NCI-H187 (cell line): Measurements from ENCODE around the gene PRKN.
"Not testable (repeated sequence)": the region's sequence is repeated elsewhere in the genome, so short reads cannot be mapped to it uniquely, and the experiment has no call there.

Experiments used
- DNase-seq, 2 experiments: peaks; one replicate each; lab custom pipeline; 2025; lab: John Stamatoyannopoulos, UW

The PRKN gene

DNA sequence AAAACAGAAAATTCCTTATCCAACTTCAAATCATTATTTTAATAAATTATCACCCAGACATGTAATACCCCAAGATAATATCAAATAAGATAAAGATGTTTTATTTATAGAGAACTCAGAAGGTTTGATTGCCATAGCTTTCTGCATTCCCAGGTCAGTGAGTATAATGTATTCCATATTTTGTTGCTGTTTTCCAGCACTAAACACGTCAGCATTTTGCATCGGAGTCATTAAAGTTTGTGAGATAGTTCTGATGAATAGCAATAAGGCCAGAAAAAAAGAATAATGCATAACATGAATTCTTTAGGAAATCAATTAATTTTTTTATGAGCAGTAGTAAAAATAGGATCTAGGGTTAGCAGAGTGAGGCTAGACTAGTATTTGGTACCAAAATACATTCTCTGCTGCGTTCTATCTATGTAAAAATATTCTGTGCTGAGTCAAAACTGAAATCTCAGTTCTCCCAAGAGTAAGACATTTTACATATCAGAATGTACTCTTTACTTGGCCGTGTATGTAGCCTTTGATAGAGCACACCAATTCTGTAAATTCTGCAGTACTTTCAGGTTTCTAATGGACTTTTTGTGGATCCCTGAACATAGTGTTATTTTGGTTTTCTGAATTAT lies 1183.8 kb downstream of the PRKN start:
- no peak for DNase-seq

DNA sequence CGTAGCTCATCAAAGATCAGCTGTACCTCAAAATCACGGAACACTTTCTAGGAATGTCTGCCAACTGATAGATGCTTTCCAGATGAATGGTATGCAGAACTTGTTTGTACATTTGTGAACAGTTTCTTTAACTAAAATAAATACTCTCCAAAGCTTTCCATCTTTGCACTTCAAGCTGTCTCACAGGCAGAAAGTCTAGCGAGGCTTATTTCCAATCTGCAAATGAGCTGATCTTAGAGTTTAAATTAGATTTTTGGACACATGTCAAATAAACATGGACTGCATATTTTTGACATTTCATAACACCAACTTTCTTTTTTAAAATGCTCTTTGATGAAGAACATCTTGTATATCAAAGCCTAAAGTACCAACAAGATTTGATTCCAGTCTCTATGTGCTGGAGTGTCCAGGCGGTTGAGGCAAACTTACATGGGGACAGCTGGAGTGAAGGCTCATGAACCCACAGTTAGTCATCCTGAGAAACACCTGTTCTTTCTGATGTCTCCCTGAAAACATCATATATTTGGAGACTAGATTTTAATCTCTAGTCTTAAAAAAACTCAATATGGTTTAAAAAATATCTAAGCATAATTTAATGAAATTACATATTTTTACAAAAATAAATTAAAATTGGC lies 1185.1 kb downstream of the PRKN start:
- DNase-seq = no peak

DNA sequence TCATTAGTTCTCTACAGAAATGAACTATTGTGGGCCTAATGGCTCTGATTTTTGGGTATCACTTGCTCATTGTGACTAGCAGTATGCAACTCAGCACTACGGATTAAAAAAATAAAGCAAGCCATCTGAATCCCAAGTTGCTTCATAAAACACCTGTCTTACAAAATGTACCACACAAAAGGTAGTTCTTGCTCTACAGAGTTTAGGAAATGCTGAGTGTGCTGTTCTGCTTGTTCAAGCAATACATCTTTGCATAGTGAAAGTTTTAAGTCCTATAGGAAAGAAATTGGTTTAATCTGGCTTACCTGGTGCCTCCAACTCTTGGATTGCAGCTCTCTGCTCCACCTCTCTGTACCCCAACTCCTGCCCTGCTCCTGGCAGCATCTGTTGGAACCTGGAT lies 1187.0 kb downstream of the PRKN start:
- DNase-seq = no peak

DNA sequence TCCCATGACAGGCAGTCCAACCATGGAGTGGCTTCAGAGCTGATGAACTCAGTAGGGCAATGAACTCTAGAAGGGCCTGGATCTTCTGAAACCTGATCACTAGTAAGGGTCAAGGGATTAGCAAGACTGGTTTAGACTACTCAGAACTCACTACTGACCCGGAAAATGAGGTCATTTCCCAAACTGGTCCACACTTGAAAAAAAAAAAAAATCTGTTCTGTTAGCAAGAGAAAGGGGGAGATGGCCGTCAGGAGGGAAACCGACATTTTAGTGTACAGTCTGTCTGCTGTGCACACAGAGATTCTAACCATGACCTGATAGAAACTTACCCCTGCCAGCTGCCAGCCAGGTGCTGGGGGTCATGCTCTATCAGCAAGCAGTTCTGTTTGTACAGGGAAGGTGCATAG lies 1191.3 kb downstream of the PRKN start:
- DNase-seq = no peak

DNA sequence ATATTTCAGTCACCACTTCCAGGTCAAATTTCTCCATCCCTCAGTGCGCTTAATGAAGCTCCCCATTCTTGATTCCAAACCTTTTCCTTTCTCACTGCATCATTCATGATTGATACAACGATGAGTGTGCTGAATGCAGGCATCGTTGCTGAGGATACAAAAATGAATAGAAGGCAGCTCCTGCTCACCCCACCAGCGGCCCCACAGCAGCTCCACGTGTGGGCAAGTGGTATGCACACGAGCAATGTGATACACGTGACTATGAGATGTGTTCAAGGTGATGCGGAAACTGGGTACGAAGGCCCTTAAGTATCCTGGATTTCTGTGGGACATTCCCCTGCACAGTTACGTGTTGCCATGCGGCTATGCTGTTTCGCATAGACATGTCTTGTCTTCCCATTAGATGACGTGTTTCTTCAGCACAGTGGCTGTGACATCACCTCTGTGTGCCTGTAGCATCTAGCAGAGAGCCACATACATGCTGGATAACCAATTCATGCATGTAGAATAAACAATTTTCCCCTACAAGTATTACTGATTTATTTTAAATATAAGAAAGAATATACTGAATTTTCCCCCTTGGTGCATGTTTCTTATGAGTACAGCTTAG lies 1193.2 kb downstream of the PRKN start:
- DNase-seq = no peak

DNA sequence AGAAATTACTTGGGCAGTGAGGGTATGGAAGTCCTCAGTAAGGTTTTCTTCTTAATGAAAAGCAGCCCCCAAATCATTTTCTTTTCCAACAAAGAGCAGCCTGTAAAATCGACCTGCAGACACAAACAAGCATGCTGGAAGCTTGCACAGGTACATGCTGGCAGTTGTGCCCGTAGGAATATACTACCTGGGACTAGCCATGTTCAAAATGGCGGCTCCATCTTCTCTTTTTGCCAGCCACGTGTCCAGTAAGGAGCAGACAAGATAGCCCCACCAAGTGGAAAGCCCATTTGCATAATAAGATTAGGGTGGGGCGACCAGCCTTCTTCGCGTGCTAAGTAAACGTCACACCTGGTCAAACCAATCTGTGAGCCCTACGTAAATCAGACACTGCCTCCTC lies 1194.3 kb downstream of the PRKN start:
- DNase-seq = no peak

DNA sequence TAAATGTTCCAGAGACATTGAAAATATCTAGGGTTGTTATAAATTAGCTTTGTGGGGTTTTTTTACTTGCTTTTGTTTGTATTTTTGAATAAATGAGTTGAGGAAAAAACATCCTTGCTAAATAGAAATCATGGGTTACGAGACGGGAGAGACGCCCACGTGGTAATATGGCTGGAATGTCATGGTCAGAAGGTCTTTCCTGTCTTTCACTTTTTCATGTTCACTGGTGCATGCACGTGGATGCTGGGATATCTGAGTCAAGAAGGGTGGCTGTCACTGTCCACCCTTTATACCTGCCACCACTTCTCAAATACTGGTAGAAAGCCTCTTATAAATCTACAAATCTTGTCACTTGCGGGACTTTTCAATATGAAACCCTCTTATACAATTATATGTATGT lies 1195.0 kb downstream of the PRKN start:
- DNase-seq = no peak

DNA sequence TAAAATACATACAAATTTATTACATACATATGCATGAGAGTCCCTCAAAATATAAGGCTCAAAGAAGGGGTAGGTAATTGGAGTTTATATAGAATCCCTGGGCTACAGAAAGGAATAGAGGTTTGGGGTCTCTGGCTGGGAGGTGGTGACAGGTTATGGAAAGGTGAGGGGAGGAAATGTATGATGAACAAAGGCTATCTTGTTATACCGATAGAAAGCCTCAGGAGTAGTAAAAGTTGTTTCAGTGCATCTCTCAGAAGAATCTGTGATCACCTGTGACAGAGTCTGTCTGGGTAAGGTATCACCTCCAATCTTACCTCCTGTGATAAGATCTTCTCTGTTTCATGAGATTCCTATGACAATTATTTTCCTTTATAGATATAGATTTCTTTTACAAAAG lies 1200.8 kb downstream of the PRKN start:
- DNase-seq = no peak

DNA sequence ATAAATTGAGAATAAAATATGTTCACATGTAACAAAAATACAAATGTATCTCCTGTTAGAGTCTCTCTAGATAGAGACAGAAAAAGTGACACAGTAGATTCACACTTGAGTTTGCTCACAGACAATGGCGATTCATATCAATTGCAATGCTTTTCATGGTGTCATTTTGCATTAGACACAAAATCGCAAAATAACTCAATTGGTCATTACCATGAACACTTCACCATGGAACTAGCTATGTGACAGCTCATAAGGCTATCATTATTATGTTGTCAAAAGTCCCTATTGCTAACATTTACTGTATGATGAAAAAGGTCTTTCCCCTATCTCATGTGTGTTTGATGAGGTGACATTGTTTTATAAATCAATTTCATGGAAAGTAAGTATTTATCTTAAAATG lies 1204.2 kb downstream of the PRKN start:
- DNase-seq = no peak

DNA sequence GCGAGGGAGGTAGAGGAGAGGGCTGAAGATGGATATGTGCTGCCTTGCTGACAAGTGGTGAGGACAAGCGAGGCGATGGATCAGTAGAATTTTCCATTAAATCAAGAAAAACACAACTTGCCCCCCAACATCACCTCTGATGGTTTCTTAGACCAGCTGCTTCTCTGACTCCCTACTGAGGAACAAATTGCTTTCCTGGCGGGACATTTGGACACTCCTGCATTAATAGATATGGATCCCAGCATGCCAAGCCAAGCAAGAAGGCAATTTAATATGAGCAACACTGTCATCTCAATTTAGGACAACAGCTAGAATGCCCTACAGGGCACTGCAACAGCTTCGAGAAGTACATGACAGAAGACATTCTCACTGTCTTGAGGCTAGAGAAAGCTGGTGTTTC lies 1205.3 kb downstream of the PRKN start:
- DNase-seq = no peak

DNA sequence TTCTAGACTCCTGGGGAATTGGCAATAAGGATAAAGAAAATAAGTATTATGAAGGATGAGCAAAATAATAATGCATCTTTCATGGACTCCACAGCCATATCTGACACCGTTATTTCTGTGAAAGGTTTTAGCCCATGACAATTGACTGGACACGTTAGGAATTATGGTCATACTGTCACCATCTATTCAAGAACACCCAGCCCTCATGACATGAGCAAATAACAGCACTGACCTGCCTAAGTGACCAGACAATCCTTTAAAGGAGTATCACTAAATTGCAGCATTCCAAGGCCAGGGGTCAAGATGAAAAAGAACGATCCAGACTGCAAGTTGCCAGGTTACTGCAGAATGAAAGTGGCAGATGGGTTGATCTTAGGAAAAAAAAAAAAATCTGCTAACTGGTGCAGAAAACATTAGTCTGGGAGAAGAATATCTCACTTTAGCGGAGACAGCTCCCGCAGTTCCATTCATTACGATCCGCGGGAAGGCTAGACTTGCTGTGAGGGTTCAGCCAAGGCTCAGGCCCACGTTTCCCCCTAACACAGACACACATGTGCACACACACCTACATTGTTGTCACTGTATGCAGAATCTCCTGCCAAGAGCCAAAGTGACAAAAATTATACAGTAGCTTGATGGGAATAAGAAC lies 1216.0 kb downstream of the PRKN start:
- no peak for DNase-seq

DNA sequence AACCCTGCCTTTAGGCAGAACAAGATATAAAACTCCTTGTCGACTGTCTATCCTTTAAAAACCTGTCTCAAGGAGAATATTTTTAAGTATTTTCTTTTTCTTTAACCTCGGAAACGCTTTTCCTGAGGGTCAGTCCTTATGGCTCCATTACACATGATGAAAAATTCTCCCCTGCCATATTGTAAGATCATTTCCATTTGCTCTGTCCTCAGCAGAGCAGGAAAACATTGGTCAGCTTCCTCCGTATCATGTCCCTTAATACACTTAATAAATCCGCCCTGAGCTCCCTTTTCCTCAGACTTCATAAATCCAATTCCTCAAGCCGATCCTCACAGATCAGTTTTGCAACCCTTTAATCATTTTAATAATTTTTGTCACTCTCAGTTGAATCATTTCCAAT lies 1219.2 kb downstream of the PRKN start:
- DNase-seq = no peak

DNA sequence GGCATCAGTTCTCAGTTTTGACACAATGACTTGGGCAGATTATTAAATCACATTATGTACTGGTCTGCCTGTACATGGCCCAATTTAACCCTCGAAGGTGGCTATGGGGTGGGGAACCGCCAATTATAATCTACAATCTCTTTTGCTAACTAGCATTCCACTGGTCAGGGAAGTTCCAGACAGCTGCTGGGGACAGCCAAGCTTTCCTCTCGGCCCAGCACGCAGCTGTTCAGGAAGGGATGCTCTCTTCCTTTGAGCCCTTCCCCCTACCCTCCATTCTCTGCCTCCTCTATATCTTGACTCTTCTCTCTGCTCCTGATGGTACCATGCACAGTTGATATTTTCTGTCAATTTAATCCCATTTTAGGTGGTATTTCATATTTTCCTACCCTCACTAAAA lies 1220.2 kb downstream of the PRKN start:
- no peak for DNase-seq

DNA sequence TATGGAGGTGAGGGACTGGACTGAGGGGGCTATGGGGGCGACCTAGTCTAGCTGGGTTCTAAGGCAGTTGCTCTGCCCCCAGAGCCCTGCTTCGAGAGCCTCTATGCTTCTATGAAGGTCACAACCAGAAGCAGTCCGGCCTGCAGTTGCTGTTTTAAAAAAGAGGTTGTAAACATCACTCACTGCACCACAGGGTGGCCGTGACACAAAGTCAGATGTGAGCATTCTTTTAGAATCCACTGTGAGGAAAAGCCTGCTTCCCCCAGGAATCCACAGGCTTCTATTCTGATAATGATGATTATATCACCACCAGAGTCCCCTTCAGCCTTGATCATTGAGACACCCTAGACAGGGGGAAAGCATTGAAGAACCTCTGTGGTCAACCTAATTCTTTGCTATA lies 1224.0 kb downstream of the PRKN start:
- DNase-seq = no peak

DNA sequence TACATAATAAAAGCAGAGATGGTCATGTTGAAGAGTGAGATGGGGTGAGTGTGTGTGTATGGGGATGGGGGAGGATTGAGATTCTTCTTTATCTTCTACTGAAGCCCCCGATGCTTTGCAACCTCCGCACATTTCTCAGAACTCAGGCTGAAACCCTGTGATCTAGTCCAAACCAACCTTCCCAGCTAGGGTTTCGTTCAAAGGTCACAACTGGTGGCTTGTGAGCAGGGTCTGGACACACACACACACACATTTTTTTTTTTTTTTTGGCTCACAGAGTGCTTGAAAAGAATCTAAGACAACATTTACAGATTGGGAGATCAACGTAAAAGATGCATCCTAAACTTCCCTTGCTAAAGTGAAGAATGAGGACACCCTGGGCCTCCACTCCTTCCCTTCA lies 1228.7 kb downstream of the PRKN start:
- DNase-seq = no peak

DNA sequence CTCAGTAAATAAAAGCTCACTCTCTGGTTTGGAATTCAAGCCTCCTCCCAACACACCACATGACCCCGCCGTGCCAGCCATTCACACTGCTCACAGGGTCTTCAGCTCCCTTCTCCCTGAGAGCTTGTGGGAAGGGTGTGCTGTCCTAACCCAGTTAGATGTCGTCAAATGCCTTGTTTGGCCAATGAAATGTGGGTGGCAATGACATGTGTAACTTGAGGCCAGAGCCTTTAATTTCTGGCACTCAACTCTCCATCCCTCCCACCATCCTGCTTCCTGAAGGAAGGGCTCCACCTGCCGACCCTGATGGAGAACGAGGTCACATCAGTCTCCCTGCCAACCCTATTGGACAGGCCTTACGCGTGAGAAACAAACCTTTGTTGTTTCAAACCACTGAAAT lies 1229.2 kb downstream of the PRKN start:
- DNase-seq = no peak

DNA sequence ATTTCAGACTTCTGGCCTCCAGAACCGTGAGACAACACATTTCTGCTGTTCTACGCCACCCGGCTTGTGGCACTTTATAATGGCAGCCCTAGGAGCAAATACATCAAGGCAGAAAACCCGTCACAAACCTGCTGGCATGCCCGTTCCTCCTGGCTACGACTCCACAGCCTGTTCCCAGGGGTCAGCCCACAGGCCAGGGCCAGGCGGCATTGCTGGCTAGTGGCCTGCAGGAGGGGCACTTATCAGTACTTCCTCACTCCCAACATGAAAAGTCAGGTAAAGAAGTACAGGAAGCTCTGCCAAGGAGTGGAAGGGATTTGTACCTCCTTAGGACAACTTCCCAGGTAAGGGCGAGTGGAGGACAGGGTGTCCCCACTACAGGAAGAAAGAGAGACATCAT lies 1230.6 kb downstream of the PRKN start:
- no peak for DNase-seq

DNA sequence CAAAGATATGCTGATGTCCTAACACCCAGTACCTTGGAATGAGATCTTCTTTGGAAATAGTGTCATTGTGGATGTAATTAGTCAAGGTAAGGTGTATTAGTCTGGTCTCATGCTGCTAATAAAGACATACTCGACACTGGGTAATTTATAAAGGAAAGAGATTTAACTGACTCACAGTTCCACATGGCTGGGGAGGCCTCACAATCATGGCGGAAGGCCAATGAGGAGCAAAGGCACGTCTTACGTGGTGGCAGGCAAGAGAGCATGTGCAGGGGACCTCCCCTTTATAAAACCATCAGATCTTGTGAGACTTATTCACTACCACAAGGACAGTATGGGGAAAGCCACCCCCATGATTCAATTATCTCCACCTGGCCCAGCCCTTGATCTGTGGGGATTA lies 1231.3 kb downstream of the PRKN start:
- DNase-seq = not testable (repeated sequence)

DNA sequence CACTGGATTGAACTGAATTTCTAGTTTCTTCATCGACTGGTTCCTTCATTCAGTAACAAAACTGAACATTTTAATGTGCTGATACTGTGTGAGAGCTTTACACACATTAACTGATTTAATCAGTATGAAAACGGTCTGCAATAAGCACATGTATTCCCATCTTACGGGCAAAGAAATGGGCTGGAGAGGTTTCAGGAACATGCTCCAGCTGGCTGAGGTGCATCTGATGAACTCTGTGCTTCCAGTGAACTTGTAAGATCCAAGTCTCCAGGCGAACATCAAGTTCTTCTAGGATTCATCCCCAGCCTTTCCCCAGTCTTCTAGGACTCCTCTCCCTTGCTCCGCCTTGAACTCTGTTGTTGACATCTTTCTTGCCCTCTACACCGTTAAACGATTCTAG lies 1233.0 kb downstream of the PRKN start:
- DNase-seq = no peak

DNA sequence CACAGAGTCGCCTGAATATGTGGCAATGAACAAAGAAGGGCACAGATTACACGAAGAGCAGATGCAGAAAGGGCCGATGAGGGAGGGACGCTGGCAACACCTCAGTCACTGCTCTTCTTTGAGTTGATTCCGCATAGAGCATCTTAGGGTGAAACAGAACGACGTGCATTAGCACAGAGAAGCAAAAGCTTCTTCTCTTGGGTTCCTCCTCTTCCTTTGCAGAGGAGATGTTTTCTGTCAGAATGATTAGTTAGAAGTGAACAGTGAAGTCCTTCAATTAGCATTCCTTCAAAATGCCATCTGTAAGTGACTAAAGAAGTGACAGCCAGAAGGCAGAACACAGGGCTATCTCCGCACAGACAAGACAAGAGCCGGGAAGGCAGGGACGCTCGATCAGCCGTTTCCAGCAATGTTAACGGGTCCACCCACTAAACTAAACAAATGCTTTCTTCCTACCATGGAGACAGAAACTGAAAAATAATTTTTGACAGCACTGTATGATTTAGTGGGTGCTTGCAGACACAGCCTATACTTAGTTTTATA lies 1233.9 kb downstream of the PRKN start:
- DNase-seq = no peak

DNA sequence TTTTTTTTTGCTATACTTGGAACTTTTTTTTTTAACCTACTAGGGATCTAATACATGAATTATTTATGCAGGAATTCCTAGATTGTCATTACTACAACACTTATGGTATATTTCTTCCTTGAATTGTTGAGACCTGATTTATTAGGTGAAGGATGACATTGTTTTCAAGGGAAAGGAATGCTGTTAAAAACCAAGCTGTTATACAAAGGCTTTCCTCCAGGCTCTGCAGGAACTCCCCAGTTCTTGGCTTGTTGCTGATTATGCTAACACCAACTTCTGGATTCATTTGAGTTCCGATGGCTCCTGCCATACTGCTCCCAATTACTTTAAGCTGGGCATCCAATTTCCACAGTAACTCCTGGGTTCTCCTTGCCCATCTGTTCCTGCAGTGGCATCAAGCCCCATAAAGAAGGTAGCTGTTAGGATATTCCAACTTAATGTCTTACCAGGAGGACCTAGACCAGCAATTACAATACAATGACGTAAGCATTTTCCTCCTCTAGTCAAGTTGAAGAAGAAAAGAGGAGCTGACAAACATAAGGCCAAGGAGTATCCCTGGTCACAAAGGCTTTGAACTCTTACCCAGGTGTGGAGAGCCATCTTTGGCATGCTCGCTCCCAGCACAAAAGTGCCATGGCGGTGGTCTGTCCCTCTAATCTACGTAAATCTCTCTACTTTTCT lies 1237.8 kb downstream of the PRKN start:
- DNase-seq = no peak

DNA sequence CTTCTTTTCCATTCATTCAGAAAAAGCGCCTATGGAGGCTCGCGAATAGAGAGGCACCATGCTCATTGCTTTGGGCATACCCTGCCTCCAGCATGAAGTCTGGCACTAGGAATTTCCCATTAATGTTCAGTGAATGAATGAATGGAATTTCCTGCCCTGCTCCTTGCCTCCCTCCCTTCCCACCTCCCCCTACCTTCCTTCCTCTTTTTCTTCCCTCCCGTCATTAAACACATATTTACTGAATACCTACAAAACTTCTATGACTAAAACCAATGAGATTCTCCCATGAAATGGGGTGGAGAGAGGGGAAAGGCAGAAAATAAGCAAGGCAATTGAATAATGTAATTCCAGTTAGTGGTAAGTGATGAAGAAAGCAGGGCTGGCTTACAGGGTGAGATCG lies 1239.9 kb downstream of the PRKN start:
- DNase-seq = no peak

DNA sequence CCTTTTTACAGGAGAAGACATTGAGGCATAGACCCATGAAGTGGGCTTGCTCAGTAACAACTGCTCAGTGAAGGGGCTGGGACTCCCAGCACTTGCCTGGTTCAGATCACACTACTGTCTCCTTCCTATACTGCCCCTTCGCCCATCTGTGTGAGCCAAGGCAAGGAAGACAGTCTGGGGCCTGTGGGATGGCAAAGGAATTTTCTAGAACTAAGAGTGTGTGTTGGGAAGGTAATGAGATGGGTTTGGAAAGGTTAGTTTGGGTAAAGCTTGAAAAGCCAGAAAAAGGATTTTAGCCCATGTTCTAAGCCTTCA lies 1240.4 kb downstream of the PRKN start:
- no peak for DNase-seq
